ENCODE measurements around the gene INHBE.

The INHBE gene

DNA sequence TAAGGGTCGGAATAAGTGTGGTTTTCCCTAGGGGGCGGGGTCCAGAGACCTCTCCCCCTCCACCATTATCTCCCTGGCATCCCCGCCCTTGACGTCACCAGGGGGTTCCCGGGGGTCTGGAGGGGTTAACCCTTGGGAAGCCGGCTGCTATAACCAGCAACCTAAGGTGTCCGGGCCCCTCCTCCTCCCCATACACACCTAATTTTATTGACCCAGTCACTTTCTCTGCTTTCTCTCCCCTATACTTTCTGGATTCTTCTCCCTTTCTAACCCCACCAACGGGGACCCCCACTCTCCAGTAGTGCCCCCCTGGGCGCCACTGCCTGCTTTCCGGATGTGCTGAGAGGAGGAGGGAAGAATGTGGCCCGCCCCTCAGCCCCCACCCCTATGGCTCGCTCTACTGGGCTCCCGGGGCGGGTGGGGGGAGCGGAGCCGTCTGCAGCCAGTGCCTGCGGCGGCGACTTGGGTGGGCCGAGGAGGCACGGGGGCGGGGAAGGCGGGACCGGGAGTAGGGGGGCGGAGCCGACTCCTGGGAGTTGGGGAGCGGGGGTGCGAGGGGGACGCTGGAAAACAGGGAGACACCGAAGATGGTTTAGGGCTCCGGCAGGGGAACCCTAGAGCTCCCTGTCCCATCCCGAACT is 6.3 kb downstream of the INHBE start:
- 0 to 1% methylated on average over 16 to 17 of the region's 32 CpGs for WGBS, 2 experiments (ENCODE audit: insufficient coverage in 2 of 2)
- no peaks in the 10 kb centered on the region for H3K36me3 ChIP-seq (ENCODE audit: control insufficient read depth, insufficient read depth, low read length)
- H3K27ac ChIP-seq (ENCODE audit: low read depth, low read length, severe bottlenecking) = peak overlapping the region; percentile 74
- no peaks in the 10 kb centered on the region for H3K9me3 ChIP-seq (ENCODE audit: control insufficient read depth, low read length)
- peaks cover 19% of the 10 kb centered on the region for H3K4me1 ChIP-seq (ENCODE audit: control insufficient read depth, insufficient read depth, low read length, poor library complexity, severe bottlenecking)
- H3K4me3 ChIP-seq (ENCODE audit: extremely low read depth, insufficient read depth, low read length, poor library complexity, severe bottlenecking) = peak overlapping the region; percentile 62

DNA sequence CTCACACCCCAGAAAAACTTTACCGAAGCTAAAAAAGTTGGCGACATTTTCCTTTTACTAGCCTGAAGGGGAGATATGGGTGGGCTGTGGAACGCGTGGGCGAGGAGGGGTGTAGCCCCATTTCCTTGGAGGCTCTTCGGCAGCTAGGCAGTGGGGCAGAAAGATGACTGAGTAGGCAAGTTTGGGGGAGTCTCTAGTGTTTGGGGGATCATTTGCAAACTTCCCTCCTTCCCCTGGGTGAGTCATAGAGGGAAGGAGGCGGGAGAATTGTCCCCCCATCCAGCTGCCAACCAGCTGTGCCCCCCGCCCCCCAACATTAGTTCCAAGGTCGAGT is 6.8 kb downstream of the INHBE start:
- Histone ChIP-seq H3K36me3 (ENCODE audit: control insufficient read depth, insufficient read depth, low read length) (no peaks in the 10 kb centered on the region), H3K27ac (ENCODE audit: low read depth, low read length, severe bottlenecking) (peak overlapping the region; percentile 74), H3K4me3 (ENCODE audit: extremely low read depth, insufficient read depth, low read length, poor library complexity, severe bottlenecking) (peak overlapping the region; percentile 62), H3K9me3 (ENCODE audit: control insufficient read depth, low read length) (no peaks in the 10 kb centered on the region), H3K4me1 (ENCODE audit: control insufficient read depth, insufficient read depth, low read length, poor library complexity, severe bottlenecking) (peaks cover 19% of the 10 kb centered on the region)
- 0% methylated on average over 1 of the region's 9 CpGs; no CpG with 5 or more reads in 1 of the 2 experiments for WGBS, 2 experiments (ENCODE audit: insufficient coverage in 2 of 2)

DNA sequence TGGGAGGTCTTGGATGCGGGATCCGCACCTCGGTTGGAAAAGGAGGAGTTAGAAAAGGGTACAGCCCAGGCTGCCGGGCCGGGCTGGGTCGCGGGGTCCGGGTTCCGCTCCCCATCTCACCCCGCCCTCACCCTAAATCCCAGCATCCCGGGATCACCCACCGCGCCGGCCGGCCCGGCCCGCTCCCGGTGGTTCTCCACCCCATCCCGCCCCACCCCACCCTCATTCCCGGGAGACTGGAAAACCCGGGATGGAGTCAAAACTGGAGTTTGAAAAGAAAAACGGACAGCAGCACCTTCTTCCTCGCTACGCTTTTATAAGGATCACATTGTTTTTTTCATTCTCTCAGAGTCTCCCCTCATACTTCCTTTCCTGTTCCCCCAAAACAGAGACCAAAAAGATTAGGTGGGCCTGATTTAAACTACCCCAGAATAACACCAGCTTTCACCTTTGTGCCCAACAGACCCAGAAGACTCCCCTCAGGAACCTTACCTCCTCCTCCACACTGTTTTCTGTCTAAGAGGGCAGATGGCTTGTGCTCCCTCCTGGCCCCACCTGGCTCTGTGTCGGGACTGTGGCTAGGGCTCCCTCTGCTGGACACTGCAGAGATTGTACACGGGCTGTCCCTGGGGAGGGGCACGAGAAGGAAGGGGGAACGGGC is 7.3 kb downstream of the INHBE start:
- Histone ChIP-seq H3K27ac (ENCODE audit: low read depth, low read length, severe bottlenecking) (peak overlapping the region; percentile 74), H3K9me3 (ENCODE audit: control insufficient read depth, low read length) (no peaks in the 10 kb centered on the region), H3K4me3 (ENCODE audit: extremely low read depth, insufficient read depth, low read length, poor library complexity, severe bottlenecking) (peak overlapping the region; percentile 62), H3K4me1 (ENCODE audit: control insufficient read depth, insufficient read depth, low read length, poor library complexity, severe bottlenecking) (peaks cover 19% of the 10 kb centered on the region), H3K36me3 (ENCODE audit: control insufficient read depth, insufficient read depth, low read length) (no peaks in the 10 kb centered on the region)
- WGBS, 2 experiments (ENCODE audit: insufficient coverage in 2 of 2) = 0% methylated on average over 13 to 17 of the region's 28 CpGs

DNA sequence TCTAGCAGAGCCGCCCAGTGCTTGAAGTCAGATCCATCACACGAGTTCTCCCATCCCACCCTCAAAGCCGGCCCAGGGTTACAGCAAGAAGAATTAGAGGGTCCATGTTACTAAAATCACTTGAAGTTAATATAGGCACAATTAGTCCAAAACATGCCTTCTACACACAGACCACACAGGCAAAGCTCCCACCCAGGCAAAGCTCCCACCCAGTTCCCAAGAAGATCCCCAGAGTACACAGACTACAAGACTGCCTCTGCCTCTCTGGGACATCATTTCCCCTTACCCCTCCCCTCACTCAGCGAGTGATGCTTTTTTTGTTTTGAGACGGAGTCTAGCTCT is 7.8 kb downstream of the INHBE start:
- no peaks in the 10 kb centered on the region for H3K9me3 ChIP-seq (ENCODE audit: control insufficient read depth, low read length)
- no peaks in the 10 kb centered on the region for H3K36me3 ChIP-seq (ENCODE audit: control insufficient read depth, insufficient read depth, low read length)
- WGBS, 2 experiments (ENCODE audit: insufficient coverage in 2 of 2) = 47 to 64% methylated on average over 2 to 4 of the region's 5 CpGs
- peaks cover 19% of the 10 kb centered on the region for H3K4me1 ChIP-seq (ENCODE audit: control insufficient read depth, insufficient read depth, low read length, poor library complexity, severe bottlenecking)
- no peak overlapping the region for H3K27ac ChIP-seq (ENCODE audit: low read depth, low read length, severe bottlenecking)
- no peak overlapping the region for H3K4me3 ChIP-seq (ENCODE audit: extremely low read depth, insufficient read depth, low read length, poor library complexity, severe bottlenecking)

DNA sequence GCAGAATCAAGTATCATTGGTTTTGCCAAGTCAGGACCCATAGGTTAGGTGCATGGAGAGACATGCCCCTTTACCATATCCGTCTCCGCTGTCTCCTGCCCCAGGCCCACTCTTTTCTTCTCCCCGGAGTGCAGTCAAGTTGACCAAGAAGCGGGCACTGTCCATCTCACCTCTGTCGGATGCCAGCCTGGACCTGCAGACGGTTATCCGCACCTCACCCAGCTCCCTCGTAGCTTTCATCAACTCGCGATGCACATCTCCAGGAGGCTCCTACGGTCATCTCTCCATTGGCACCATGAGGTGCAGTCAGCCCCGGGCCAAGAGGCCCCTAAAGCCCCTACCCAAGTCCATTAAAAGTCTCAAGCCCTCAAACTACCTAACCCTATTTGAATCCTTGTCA is 9.5 kb downstream of the INHBE start:
- Histone ChIP-seq H3K4me3 (ENCODE audit: extremely low read depth, insufficient read depth, low read length, poor library complexity, severe bottlenecking) (no peak overlapping the region), H3K36me3 (ENCODE audit: control insufficient read depth, insufficient read depth, low read length) (no peaks in the 10 kb centered on the region), H3K27ac (ENCODE audit: low read depth, low read length, severe bottlenecking) (no peak overlapping the region), H3K9me3 (ENCODE audit: control insufficient read depth, low read length) (no peaks in the 10 kb centered on the region), H3K4me1 (ENCODE audit: control insufficient read depth, insufficient read depth, low read length, poor library complexity, severe bottlenecking) (peaks cover 13% of the 10 kb centered on the region)
- WGBS, 2 experiments (ENCODE audit: insufficient coverage in 2 of 2) = 96% methylated on average over 12 of the region's 12 CpGs

DNA sequence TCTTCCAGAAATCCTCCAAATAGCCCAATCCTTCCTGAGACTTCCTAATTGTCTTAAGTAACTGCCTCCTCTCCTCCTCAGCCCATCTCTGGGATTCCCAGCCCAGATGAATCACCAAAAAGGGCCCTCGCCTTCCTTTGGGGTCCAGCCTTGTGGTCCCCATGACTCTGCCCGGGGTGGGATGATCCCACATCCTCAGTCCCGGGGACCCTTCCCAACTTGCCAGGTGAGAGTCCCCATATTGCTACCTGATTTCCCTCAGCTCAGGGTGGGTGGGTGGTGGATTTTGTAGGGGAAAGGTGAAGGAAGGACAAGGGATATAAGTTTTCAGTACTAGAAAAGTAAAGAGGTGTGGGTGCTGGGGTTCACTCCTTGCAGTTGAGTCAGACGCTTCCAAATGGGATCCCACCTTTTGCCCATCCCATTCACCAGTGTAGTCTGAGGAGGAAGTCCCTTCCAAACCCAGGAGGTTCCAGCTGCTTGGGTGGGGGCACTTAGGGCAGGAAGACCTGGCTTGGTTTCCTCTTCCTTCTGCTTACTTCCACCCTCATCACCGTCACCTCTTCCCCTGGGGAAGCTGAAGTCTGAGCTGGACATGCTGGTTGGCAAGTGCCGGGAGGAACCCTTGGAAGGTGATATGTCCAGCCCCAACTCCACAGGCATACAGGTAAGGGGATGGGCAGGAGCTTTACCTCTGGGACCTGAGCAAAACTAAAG is 10.1 kb downstream of the INHBE start:
- Histone ChIP-seq H3K9me3 (ENCODE audit: control insufficient read depth, low read length) (no peaks in the 10 kb centered on the region), H3K4me1 (ENCODE audit: control insufficient read depth, insufficient read depth, low read length, poor library complexity, severe bottlenecking) (peaks cover 11% of the 10 kb centered on the region), H3K4me3 (ENCODE audit: extremely low read depth, insufficient read depth, low read length, poor library complexity, severe bottlenecking) (no peak overlapping the region), H3K36me3 (ENCODE audit: control insufficient read depth, insufficient read depth, low read length) (no peaks in the 10 kb centered on the region), H3K27ac (ENCODE audit: low read depth, low read length, severe bottlenecking) (no peak overlapping the region)
- 93 to 94% methylated on average over 2 to 4 of the region's 6 CpGs for WGBS, 2 experiments (ENCODE audit: insufficient coverage in 2 of 2)

DNA sequence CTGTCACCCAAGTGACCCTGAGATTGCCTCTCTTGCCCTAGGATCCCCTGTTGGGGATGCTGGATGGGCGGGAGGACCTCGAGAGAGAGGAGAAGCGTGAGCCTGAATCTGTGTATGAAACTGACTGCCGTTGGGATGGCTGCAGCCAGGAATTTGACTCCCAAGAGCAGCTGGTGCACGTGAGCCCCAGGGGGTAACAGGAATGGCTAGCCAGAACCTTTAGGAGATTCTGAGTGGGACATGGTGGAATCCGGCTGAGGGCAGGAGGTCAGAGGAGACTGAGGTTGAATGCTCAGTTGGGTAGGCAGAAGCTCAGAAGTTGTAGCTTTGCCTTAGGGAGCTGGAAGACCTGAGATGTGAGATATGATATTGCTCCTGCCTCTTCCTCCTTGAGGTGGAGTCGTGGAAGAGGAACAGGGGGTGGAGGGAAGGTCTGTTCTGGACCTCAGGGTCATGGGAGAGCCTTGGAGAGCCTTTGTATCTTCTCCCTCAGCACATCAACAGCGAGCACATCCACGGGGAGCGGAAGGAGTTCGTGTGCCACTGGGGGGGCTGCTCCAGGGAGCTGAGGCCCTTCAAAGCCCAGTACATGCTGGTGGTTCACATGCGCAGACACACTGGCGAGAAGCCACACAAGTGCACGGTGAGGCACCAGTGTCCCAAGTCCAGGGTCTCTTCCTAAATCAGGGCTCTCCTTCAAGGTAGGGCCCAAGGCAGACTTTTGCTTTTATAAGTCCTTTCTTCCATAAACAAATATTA is 10.8 kb downstream of the INHBE start:
- H3K9me3 ChIP-seq (ENCODE audit: control insufficient read depth, low read length) = no peaks in the 10 kb centered on the region

DNA sequence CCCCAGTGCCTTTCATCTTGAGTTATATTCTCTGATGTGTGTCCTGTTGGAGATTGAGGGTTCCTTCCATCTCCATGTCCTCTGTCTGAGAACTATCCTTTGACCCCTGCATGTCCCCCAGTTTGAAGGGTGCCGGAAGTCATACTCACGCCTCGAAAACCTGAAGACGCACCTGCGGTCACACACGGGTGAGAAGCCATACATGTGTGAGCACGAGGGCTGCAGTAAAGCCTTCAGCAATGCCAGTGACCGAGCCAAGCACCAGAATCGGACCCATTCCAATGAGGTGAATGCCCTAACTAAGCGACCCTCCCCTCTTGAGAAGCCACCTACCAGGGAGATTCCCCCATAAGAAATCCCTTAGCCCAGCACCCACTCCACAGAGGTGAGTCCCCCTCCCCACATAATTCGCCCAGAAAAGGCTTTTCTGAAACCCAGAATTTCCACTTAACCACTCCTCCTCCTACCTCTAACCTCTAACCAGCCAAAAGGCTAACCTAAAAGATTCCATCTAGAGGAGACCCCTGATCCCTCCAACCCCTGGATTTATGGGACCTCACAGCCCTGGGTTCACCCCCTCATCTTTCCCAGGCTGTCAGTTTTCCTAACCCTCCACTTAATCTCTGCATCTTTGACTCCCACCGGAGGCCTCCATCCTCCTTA is 12.2 kb downstream of the INHBE start:
- Histone ChIP-seq H3K4me3 (ENCODE audit: extremely low read depth, insufficient read depth, low read length, poor library complexity, severe bottlenecking) (no peak overlapping the region), H3K4me1 (ENCODE audit: control insufficient read depth, insufficient read depth, low read length, poor library complexity, severe bottlenecking) (no peaks in the 10 kb centered on the region), H3K9me3 (ENCODE audit: control insufficient read depth, low read length) (no peaks in the 10 kb centered on the region), H3K36me3 (ENCODE audit: control insufficient read depth, insufficient read depth, low read length) (no peaks in the 10 kb centered on the region), H3K27ac (ENCODE audit: low read depth, low read length, severe bottlenecking) (no peak overlapping the region)
- 91 to 93% methylated on average over 12 of the region's 12 CpGs for WGBS, 2 experiments (ENCODE audit: insufficient coverage in 2 of 2)

More for the DNA sequence above, 10.8 kb downstream of the INHBE start:
- Histone ChIP-seq H3K36me3 (ENCODE audit: control insufficient read depth, insufficient read depth, low read length) (no peaks in the 10 kb centered on the region), H3K4me1 (ENCODE audit: control insufficient read depth, insufficient read depth, low read length, poor library complexity, severe bottlenecking) (peaks cover 6% of the 10 kb centered on the region), H3K4me3 (ENCODE audit: extremely low read depth, insufficient read depth, low read length, poor library complexity, severe bottlenecking) (no peak overlapping the region), H3K27ac (ENCODE audit: low read depth, low read length, severe bottlenecking) (no peak overlapping the region)
- 91 to 96% methylated on average over 13 of the region's 14 CpGs for WGBS, 2 experiments (ENCODE audit: insufficient coverage in 2 of 2)

DNA sequence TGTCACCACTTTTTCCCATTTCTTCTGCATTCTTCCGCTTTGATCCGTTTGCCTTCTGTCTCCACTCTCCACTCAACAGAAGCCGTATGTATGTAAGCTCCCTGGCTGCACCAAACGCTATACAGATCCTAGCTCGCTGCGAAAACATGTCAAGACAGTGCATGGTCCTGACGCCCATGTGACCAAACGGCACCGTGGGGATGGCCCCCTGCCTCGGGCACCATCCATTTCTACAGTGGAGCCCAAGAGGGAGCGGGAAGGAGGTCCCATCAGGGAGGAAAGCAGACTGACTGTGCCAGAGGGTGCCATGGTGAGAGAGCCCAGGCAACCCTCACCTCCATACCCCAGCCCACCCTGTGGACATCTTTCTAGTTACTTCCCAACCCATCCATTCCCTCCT is 12.8 kb downstream of the INHBE start:
- Histone ChIP-seq H3K27ac (ENCODE audit: low read depth, low read length, severe bottlenecking) (no peak overlapping the region), H3K9me3 (ENCODE audit: control insufficient read depth, low read length) (no peaks in the 10 kb centered on the region), H3K4me1 (ENCODE audit: control insufficient read depth, insufficient read depth, low read length, poor library complexity, severe bottlenecking) (no peaks in the 10 kb centered on the region), H3K36me3 (ENCODE audit: control insufficient read depth, insufficient read depth, low read length) (no peaks in the 10 kb centered on the region), H3K4me3 (ENCODE audit: extremely low read depth, insufficient read depth, low read length, poor library complexity, severe bottlenecking) (no peak overlapping the region)
- WGBS, 2 experiments (ENCODE audit: insufficient coverage in 2 of 2) = 90 to 97% methylated on average over 11 of the region's 11 CpGs

Measured in mesodermal cell (in vitro differentiated cells).